ENCODE measurements around the gene VEGFB. TPM values are rescaled to one million over a fixed set of nuclear protein-coding genes. Genes with fewer than 3 reads are reported as not detected.

VEGFB gene
- total RNA-seq, 2 donors from 2014 or later, result 81.8 to 107 TPM

DNA sequence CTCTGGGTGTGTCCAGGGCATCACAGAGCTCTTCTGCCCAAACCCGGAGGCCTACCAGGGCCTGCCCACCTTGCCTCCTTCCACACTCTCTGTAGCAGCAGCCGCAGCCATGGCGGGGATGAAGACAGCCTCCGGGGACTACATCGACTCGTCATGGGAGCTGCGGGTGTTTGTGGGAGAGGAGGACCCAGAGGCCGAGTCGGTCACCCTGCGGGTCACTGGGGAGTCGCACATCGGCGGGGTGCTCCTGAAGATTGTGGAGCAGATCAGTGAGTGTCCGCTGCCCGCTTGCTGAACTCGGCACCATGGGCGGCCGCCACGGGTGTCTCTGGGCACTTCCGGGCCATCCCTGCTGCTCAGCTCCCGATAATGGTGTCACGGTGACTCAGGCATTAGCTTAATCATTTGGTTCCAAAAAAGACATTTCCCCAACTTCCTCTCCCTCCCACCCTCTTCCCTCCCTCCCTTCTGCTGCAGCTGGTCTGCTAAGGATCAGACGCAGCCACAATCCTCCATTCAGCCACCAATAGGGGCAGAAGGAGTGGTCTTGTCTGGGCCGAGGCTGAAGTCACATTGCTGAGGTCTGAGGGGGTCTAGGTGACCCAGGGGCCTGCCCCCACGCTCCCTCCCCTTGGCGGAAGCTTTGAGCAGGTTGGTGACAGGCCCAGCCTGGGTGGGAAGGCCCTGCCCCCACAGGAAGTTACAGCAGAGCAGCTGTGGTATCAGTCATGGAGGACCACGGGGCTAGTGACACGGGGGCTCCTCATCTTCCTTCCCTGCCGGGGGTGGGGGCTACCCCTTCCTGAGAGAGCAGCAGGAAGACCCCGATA, 26.9 kb upstream of the VEGFB start:
- DNase-seq (ENCODE audit: low spot score) (no peak), ATAC-seq (ENCODE audit: insufficient number of reproducible peaks, low FRiP score, low read depth) (peak; percentile 44)
- peak overlapping the region; percentile 34 to 65 for H3K27ac ChIP-seq
- peaks cover 19% of the 10 kb centered on the region for H3K36me3 ChIP-seq
- TF ChIP-seq, protein P1, sequence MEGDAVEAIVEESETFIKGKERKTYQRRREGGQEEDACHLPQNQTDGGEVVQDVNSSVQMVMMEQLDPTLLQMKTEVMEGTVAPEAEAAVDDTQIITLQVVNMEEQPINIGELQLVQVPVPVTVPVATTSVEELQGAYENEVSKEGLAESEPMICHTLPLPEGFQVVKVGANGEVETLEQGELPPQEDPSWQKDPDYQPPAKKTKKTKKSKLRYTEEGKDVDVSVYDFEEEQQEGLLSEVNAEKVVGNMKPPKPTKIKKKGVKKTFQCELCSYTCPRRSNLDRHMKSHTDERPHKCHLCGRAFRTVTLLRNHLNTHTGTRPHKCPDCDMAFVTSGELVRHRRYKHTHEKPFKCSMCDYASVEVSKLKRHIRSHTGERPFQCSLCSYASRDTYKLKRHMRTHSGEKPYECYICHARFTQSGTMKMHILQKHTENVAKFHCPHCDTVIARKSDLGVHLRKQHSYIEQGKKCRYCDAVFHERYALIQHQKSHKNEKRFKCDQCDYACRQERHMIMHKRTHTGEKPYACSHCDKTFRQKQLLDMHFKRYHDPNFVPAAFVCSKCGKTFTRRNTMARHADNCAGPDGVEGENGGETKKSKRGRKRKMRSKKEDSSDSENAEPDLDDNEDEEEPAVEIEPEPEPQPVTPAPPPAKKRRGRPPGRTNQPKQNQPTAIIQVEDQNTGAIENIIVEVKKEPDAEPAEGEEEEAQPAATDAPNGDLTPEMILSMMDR (IDR thresholded peaks at IDR 0.05), result no peak
- peak overlapping the region; percentile 68 for H3K4me3 ChIP-seq
- no peaks in the 10 kb centered on the region for H3K27me3 ChIP-seq (replicated peaks; ENCODE audit: insufficient read depth)
- no peaks in the 10 kb centered on the region for H3K9me3 ChIP-seq
- H3K4me1 ChIP-seq (ENCODE audit: control insufficient read depth in 1 of 2, low read depth in 2 of 2), result no peaks in the 10 kb centered on the region

DNA sequence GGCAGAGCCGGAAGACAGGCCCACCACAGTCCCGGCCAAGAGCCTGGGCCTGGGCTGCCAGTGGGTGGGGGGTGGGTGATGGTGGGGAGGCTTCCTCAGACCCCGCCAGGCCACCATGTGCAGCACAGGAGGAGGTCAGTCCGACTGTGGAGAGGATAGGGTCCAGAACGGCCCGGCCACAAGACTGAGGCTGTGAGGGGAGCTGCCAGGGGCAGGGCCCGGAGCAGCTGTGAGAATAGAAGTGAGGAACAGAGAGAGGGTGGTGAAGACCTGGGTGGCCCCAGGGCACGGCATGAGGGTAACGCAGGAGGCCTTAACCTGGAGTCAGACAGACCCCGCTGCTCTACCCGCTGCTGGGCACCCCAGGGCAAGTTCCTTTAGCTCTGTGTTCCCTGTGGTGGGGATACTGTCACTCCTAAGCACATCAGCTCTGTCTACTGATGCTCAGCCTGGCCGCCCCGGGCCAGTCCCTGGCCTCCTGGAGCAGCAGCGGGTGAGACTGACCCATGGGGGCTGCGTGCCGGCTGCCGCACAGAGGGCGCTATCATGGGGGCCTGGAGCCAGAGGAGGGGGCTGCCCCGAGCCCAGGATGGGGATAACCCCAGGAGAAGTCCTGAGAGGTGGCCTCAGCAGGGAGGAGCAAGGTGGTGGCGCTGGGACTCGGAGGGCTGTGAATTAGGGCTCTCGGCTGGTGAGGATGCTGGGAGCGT, 26.1 kb upstream of the VEGFB start:
- peaks cover 11% of the 10 kb centered on the region for H3K36me3 ChIP-seq
- DNase-seq (ENCODE audit: low spot score), result no peak
- ATAC-seq (ENCODE audit: insufficient number of reproducible peaks, low FRiP score, low read depth), result no peak

DNA sequence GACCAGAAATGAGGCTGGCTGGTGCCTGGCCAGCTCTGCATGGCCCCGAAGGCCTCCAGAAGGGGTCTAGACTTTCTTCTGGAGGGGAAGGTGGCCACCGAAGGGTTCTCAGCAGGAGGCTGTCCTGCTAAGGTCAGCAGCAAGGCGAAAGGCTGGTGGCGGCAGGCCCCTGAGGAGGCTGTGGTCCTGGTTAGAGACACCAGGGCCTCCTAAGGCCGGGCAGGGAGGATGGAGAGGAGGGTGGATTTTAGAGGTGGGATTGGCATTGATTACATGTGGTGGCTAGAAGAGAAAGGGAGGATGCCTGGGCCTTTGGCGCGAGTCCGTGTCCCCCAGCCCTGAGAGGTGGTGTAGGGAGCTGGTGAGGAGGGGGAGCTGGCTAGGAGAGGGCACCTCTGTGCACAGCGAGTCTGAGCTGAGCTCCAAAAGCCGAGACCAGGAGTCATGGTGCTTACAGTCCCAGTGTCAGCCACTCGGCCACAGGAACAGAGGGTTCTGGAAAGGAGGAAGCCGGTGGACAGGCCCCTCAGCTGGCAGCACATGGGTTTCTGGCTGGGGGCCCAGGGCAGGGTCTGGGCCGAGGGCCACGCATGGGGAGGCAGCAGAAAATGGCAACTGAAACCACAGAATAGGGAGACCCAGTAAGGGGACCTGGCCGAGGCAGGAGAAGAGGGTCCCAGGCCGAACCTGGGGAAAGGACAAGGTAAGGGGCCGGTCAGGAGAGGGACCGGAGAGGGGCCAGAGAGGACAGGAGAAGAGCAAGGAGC, 25.4 kb upstream of the VEGFB start:
- Histone ChIP-seq H3K27ac (no peak overlapping the region), H3K4me3 (no peak overlapping the region), H3K9me3 (no peaks in the 10 kb centered on the region), H3K36me3 (peaks cover 4% of the 10 kb centered on the region), H3K27me3 (replicated peaks; ENCODE audit: insufficient read depth) (no peaks in the 10 kb centered on the region), H3K4me1 (ENCODE audit: control insufficient read depth in 1 of 2, low read depth in 2 of 2) (no peaks in the 10 kb centered on the region)
- no peak for DNase-seq (ENCODE audit: low spot score)
- TF ChIP-seq, protein P1 (IDR thresholded peaks at IDR 0.05), result no peak
- no peak for ATAC-seq (ENCODE audit: insufficient number of reproducible peaks, low FRiP score, low read depth)

More for the DNA sequence above, 26.1 kb upstream of the VEGFB start:
- H3K27me3 ChIP-seq (replicated peaks; ENCODE audit: insufficient read depth), result no peaks in the 10 kb centered on the region
- H3K9me3 ChIP-seq, result no peaks in the 10 kb centered on the region
- TF ChIP-seq, protein P1 (IDR thresholded peaks at IDR 0.05), result no peak
- H3K4me3 ChIP-seq, result peak overlapping the region; percentile 68
- no peaks in the 10 kb centered on the region for H3K4me1 ChIP-seq (ENCODE audit: control insufficient read depth in 1 of 2, low read depth in 2 of 2)
- peak overlapping the region; percentile 34 to 65 for H3K27ac ChIP-seq

DNA sequence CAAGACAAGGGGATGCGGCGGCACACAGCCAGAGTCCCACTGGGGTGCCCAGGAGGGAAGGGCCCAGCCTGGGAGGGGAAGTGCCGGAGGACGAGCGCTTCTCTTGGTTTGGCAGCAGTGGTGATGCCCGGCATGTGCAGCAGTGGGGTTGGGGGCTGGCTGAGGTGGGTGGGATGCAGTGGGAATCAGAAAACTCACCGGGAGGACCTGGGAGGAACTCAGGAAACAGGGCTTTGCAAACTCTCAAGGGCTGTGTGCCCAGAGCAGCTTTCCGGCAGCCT, 24.9 kb upstream of the VEGFB start:
- Histone ChIP-seq H3K4me3 (no peak overlapping the region), H3K9me3 (no peaks in the 10 kb centered on the region), H3K4me1 (ENCODE audit: control insufficient read depth in 1 of 2, low read depth in 2 of 2) (no peaks in the 10 kb centered on the region), H3K27ac (no peak overlapping the region), H3K27me3 (replicated peaks; ENCODE audit: insufficient read depth) (no peaks in the 10 kb centered on the region), H3K36me3 (no peaks in the 10 kb centered on the region)
- TF ChIP-seq, protein P1 (IDR thresholded peaks at IDR 0.05), result no peak
- no peak for DNase-seq (ENCODE audit: low spot score)
- no peak for ATAC-seq (ENCODE audit: insufficient number of reproducible peaks, low FRiP score, low read depth)
